Gastrocnemius medialis (tissue), 4 donors: ENCODE results near the gene PYCARD. TPM values are rescaled to one million over a fixed set of nuclear protein-coding genes. Genes with fewer than 3 reads are reported as not detected.

ENCODE experiments used
- ATAC-seq, 2 donors: fragments of 150-250 bp; one replicate each; pipeline ENCODE4 v1.9.1; 2016
- DNase-seq, 2 donors: peaks; one replicate each; pipeline ENCODE4 v3.0.0-alpha.2; 2019
- H3K27ac ChIP-seq, 4 donors: fragments of 200-600 bp; sonication (generic); 1 replicate in 1 of 4; 2 replicates in 3 of 4; pipeline ENCODE4 v1.5.1; 2016 to 2018; ENCODE audit warnings: mild to moderate bottlenecking in 2 of 4, moderate library complexity in 1 of 4
- H3K27me3 ChIP-seq, 3 donors: fragments of 200-600 bp; sonication (generic) in 2 of 3; 1 replicate in 1 of 3; 2 replicates in 2 of 3; pipeline versions ENCODE4 v1.5.1 to v1.6.0; 2016 to 2019; ENCODE audit warnings: mild to moderate bottlenecking in 1 of 3, moderate library complexity in 1 of 3
- H3K36me3 ChIP-seq, 2 donors: fragments of 200-600 bp; sonication (generic) in 1 of 2; one replicate each; pipeline ENCODE4 v1.5.1; 2017 to 2018
- H3K4me1 ChIP-seq, 2 donors: fragments of 200-600 bp; sonication (generic) in 1 of 2; one replicate each; pipeline ENCODE4 v1.5.1; 2016 to 2017; ENCODE audit warnings: mild to moderate bottlenecking in 2 of 2
- H3K4me3 ChIP-seq, 4 donors: fragments of 200-600 bp; sonication (generic) in 3 of 4; 1 replicate in 1 of 4; 2 replicates in 3 of 4; pipeline ENCODE4 v1.5.1; 2016 to 2019; ENCODE audit warnings: mild to moderate bottlenecking in 2 of 4
- H3K9me3 ChIP-seq, 3 donors: fragments of 200-600 bp; sonication (generic) in 2 of 3; 1 replicate in 1 of 3; 2 replicates in 2 of 3; pipeline ENCODE4 v1.5.1; 2016 to 2019
- POLR2A ChIP-seq, 2 donors: fragments of 450-650 bp; IDR thresholded peaks; one replicate each; pipeline ENCODE4 v1.6.1; 2017; ENCODE audit warnings: antibody characterized with exemption in 2 of 2, mild to moderate bottlenecking in 2 of 2, moderate library complexity in 2 of 2
- in situ Hi-C, 4 donors: fragments of 200-750 bp; cut with MboI; loops; one replicate each; pipeline versions ENCODE4 v1.15.0 to v1.8.0; 2017; ENCODE audit warnings: low sequenced_read_pairs in 4 of 4
- intact Hi-C: fragments of 100-400 bp; cut with DNase I; formaldehyde crosslinking; loops from one replicate; pipeline ENCODE4 v1.15.1; 2023; ENCODE audit warnings: low total_unique reads
- total RNA-seq, 4 donors: library from RNA; depleted of rRNA; stranded (reverse); fragments of >200 nt; gene quantifications; one replicate each; pipeline versions ENCODE4 v1.1.0 to v1.2.3, GENCODE V29; 2016
- TF ChIP-seq, protein P1 (sequence below), 5 experiments: fragments of 450-650 bp in 3 of 5; fragments of 200-600 bp in 2 of 5; sonication (generic) in 2 of 5; IDR thresholded peaks in 4 of 5; conservative IDR thresholded peaks in 1 of 5; 1 replicate in 4 of 5; 2 replicates in 1 of 5; pipeline ENCODE4 v1.5.1; 2016 to 2019; ENCODE audit warnings: antibody characterized with exemption in 5 of 5, mild to moderate bottlenecking in 3 of 5, moderate library complexity in 3 of 5

Gene PYCARD
- total RNA-seq, 4 donors from 2014 or later, result 1.3 to 16.4 (median 3.7) TPM

DNA sequence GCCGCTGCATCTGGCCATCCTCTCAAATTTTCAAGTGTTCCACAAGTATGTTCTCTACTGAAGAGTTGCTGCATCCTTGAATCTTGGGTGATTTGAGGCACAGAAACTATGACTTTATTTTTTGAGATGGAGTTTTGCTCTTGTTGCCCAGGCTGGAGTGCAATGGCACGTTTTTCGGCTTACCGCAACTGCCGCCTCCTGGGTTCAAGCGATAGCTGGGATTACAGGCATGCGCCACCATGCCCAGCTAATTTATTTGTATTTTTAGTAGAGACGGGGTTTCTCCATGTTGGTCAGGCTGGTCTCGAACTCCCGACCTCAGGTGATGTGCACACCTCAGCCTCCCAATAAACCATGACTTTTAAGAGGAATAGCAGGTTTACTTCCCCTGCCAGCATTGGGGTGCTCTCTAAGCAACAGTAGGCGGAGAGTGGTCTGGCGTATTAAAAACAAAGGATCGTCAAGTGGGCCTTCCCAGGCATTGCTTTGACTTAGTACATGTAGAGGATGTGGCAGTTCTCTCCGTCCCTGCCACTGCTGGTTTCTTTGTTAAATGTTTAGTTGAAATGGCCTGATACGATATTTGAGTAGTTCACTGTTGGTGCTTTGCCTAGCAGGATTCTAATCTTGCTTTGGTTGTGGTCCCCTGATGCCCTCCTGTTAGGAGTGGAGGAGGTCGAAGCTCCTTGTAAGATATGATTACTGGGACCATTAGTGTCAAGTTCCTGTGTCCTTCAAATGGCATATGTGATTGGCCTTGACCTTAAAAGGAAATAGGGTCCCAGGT lies 9.5 kb downstream of the PYCARD start:
- TF ChIP-seq, protein P1, sequence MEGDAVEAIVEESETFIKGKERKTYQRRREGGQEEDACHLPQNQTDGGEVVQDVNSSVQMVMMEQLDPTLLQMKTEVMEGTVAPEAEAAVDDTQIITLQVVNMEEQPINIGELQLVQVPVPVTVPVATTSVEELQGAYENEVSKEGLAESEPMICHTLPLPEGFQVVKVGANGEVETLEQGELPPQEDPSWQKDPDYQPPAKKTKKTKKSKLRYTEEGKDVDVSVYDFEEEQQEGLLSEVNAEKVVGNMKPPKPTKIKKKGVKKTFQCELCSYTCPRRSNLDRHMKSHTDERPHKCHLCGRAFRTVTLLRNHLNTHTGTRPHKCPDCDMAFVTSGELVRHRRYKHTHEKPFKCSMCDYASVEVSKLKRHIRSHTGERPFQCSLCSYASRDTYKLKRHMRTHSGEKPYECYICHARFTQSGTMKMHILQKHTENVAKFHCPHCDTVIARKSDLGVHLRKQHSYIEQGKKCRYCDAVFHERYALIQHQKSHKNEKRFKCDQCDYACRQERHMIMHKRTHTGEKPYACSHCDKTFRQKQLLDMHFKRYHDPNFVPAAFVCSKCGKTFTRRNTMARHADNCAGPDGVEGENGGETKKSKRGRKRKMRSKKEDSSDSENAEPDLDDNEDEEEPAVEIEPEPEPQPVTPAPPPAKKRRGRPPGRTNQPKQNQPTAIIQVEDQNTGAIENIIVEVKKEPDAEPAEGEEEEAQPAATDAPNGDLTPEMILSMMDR (IDR thresholded peaks at IDR 0.05 in 4 of 5, conservative IDR thresholded peaks at IDR 0.05 in 1 of 5), result no peak
- no peak for TF ChIP-seq POLR2A (IDR thresholded peaks at IDR 0.05)
- no peaks in the 10 kb centered on the region for H3K9me3 ChIP-seq
- H3K27ac ChIP-seq, result no peak overlapping the region
- intact Hi-C loops, result no loop called here
- no peaks in the 10 kb centered on the region for H3K4me1 ChIP-seq
- no peak for ATAC-seq
- no peaks in the 10 kb centered on the region for H3K27me3 ChIP-seq
- no peak for DNase-seq
- no peak overlapping the region for H3K4me3 ChIP-seq
- in situ Hi-C loops, result loop anchor here in 2 of 4 donors (25.0 kb wide), 1 partner anchor 669 kb away; the partner anchor contains the start of gene ZNF267 (in 2 of the 2)
- H3K36me3 ChIP-seq, result peaks cover 7 to 90% of the 10 kb centered on the region in 2 donors

DNA sequence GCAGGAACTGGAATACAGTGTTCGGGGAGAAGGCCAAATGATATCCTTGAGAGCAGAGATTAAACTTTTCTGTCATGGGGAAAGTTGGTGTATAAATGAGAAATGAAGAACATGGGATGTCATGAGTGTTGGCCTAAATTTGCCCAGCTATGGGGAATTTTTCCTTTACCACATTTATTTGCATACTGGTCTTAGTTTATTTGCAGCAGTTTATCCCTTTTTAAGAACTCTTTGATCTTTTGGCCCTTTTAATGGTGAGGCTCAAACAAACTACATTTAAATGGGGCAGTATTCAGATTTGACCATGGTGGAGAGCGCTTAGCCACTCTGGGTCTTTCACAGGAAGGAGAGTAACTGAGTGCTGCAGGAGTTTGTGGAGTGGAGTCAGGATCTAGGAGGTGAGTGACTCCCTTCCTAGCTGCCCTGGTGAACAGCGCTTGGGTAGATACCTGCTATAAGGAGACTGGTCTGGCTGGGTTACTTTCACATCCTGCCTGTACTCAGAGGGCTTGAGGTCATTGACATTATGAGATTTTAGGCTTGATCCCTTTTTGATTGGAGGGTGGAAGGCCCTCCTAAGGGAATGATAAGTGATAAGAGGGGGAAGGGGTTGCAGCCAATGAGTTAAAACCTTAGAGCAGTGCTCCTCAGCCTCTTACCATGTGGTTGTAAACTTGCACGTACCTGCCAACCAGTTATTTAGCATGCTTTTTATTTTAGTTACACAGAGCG lies 10.7 kb downstream of the PYCARD start:
- DNase-seq (no peak), ATAC-seq (no peak)
- TF ChIP-seq, protein P1 (IDR thresholded peaks at IDR 0.05 in 4 of 5, conservative IDR thresholded peaks at IDR 0.05 in 1 of 5), result no peak
- TF ChIP-seq POLR2A (IDR thresholded peaks at IDR 0.05), result no peak
- peaks cover 1 to 11% of the 10 kb centered on the region in 2 donors for H3K4me1 ChIP-seq
- intact Hi-C loops (no loop called here), in situ Hi-C loops (loop anchor here in 2 of 4 donors (25.0 kb wide), 1 partner anchor 670 kb away; the partner anchor contains the start of gene ZNF267 (in 2 of the 2))
- H3K27me3 ChIP-seq, result no peaks in the 10 kb centered on the region
- no peaks in the 10 kb centered on the region for H3K9me3 ChIP-seq
- no peak overlapping the region for H3K4me3 ChIP-seq
- peaks cover 7 to 100% of the 10 kb centered on the region in 2 donors for H3K36me3 ChIP-seq
- no peak overlapping the region for H3K27ac ChIP-seq

DNA sequence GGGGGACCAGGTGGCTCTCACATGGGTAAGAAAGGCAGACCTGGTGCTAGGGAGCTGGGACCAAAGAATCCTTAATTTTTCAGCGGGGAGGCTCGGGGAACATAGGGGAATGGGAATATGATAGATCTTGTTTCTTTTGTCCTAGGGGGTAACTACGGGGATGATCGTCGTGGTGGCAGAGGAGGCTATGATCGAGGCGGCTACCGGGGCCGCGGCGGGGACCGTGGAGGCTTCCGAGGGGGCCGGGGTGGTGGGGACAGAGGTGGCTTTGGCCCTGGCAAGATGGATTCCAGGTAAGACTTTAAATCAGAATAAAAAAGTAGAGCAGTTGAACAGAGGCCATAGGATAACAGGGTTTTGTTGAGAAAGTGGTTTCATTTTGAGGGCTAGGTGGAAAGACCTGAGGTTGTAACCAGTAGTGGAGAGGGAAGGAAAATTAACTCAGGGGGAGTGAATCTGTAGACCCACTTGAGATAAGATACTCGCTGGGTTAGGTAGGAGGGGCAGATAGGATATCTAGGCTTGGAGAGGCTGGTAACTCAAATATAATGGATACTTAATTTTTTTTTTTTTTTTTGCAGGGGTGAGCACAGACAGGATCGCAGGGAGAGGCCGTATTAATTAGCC lies 11.6 kb downstream of the PYCARD start:
- Histone ChIP-seq H3K9me3 (no peaks in the 10 kb centered on the region), H3K36me3 (peaks cover 7 to 100% of the 10 kb centered on the region in 2 donors), H3K4me3 (no peak overlapping the region), H3K27me3 (no peaks in the 10 kb centered on the region), H3K27ac (no peak overlapping the region), H3K4me1 (peaks cover 3 to 13% of the 10 kb centered on the region in 2 donors)
- DNase-seq (no peak), ATAC-seq (no peak)
- no peak for TF ChIP-seq POLR2A (IDR thresholded peaks at IDR 0.05)
- TF ChIP-seq, protein P1 (IDR thresholded peaks at IDR 0.05 in 4 of 5, conservative IDR thresholded peaks at IDR 0.05 in 1 of 5), result no peak
- intact Hi-C loops (no loop called here), in situ Hi-C loops (loop anchor here in 2 of 4 donors (25.0 kb wide), 1 partner anchor 671 kb away; the partner anchor contains the start of gene ZNF267 (in 2 of the 2))

DNA sequence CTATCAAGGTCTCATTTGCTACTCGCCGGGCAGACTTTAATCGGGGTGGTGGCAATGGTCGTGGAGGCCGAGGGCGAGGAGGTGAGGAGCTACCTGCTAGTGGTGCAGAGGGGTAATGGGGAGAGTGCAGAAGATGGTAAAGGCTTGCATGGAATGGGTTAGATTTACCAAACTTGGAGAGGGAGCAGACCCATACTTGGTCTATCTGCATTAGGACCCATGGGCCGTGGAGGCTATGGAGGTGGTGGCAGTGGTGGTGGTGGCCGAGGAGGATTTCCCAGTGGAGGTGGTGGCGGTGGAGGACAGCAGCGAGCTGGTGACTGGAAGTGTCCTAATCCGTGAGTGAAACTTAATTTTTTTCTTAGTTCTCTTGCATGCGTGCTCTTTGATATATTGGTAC lies 12.5 kb downstream of the PYCARD start:
- in situ Hi-C loops, result loop anchor here in 2 of 4 donors (25.0 kb wide), 1 partner anchor 672 kb away; the partner anchor contains the start of gene ZNF267 (in 2 of the 2)
- Histone ChIP-seq H3K36me3 (peaks cover 7 to 100% of the 10 kb centered on the region in 2 donors), H3K27me3 (no peaks in the 10 kb centered on the region), H3K27ac (no peak overlapping the region), H3K9me3 (no peaks in the 10 kb centered on the region), H3K4me1 (peaks cover 3 to 13% of the 10 kb centered on the region in 2 donors), H3K4me3 (no peak overlapping the region)
- ATAC-seq, result no peak
- intact Hi-C loops, result no loop called here
- TF ChIP-seq POLR2A (IDR thresholded peaks at IDR 0.05), result no peak
- TF ChIP-seq, protein P1 (IDR thresholded peaks at IDR 0.05 in 4 of 5, conservative IDR thresholded peaks at IDR 0.05 in 1 of 5), result no peak
- DNase-seq, result no peak
